Measurements from ENCODE around the gene FNDC5. TPM values are rescaled to one million over a fixed set of nuclear protein-coding genes. Genes with fewer than 3 reads are reported as not detected.

FNDC5 gene
- 0.18 to 0.64 TPM (median 0.32 TPM) in 5 replicates for total RNA-seq (2022; extraction: Qiagen RNA extraction)

DNA sequence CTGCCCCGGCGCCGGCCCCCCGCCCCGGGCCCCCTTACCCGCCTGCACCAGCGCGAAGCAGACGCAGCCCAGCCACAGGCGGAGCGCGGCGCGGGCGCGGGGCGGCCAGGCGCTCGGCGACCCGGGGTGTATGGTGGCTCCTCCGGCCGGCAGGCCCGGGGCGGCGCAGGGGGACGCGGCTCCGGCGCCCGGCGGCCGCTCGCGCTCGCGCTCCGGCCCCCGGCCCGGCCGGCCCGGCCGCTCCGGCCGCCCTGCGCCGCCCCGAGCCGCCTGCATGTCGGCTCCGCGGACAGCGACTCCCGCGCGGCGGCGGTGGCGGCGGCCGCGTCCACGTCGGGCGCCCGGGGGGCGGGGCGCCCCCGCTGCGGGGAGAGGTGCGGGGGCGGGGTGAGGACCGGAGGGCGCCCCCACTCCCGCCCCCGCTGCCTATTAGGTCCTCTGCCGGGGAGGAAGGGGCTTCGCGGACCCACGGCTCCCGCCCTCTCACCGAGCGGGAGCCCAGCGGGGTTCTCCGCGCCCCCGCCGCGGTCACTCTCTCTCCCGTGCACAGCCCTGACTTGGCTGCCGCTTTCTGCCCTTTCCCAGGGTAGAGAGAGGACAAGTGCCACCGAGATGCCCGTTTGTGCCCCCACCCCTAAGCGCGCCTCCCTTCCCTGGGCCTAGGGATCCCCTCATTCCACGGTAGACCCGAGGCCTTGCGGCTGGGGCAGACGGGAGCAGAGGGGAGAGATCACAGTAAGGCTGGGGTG lies at the start of gene FNDC5:
TSS of gene FNDC5 (minus strand) at position 298 of the 749 bp plus-strand sequence.

DNA sequence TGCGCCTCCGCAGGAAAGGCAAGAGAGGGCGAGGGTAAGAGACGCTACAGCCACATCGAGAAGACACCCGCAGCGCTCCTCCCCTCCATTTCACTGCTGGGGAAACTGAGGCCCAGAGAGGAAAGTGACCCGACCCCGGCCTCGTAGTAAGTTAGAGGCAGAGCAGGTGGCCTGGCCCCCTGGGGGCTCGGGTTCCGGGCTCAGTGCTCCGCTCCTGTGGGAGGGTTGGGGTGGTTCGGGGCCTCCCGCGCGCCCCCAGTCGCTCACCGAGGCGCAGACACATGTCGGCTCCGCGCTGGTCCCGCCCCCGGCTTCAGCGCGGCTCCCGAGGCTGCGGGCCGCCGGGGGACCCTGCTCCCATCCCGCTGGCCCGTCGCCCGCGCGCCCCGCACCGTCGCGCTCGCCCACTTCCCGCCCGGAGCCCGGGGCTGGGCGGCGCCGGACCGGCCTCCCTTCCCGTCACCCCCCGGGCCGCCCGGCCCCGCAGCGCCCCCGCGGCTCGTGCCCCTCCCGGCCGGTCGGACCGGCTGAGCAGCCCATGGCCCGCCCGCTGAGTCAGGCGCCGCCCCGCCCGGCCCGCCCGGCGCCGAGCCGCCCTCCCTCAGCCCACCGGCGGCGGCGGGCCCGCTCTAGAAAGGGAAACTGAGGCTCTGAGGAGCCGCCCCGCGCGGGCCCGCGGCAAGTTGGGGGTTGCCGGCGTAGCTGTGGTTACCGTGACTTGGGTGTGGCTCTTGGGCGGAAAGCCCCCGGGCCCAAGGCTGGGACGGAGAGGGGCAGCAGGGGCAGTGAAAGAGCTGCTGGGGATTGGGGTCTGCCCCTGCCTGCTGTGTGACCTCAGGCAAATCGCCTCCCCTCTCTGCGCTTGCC lies 30.5 kb upstream of the FNDC5 start, which contains the start of gene TMEM54:
TSS of gene TMEM54 (minus strand) at position 434 of the 867 bp plus-strand sequence. CDS start at position 283, 151 bp downstream.

DNA sequence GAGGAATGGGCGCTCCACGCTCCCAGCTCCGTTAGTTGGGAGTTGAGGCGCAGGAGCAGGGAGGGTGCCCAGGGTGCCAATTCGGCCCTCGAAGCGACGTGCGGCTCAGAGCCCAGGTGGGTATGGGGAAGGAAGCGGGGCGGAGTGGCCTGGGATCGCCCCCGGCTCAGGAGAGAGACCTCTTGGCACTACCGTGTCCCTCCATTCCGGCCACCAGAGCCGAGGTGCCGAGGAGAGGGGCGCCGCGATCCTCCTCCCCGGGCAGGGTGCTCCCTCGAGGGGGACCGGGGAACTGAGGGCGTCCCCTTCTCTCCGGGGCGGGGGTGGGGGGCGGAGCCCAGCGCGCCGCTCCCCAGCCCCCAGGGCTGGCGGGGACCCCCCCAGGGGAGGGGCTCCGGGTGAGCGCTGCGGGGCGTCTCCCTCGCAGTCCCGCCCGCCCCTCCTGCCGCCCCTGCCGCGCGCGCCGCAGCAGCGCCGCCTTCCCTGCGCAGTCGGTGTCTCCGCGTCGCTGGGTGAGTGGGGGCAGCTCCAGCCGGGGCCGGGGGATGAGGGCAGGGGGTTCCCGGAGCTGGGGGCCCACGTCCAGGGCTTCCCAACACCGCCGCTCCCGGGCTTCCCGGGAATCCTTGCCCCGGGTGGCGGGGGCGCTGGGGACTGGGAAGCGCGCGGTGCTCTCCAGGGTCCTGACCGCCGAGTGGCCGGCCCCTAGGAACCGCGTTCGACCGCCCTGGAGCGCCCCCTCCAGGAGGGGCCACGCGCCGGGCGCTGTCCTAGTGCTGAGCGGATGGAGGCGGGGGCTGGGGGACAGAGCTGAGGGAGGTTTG lies 15.5 kb upstream of the FNDC5 start, which contains the start of gene HPCA:
TSS of gene HPCA (plus strand) at position 488 of the 824 bp plus-strand sequence. CDS start 2,408 bp downstream, outside the sequence.

GRCh38 chr1:32817159-32817814 lies 53.4 kb downstream of the FNDC5 start, which contains the start of the genes S100PBP and YARS1:
Gene S100PBP (plus strand): TSS chr1:32817653. CDS start chr1:32826100, 8,447 bp downstream.
Gene YARS1 (minus strand): TSS chr1:32817358. CDS start chr1:32817244, 114 bp downstream.

Other genes starting within 250 kb of the FNDC5 start
- gene ZBTB8OS, start 220.4 kb downstream of the FNDC5 start, total RNA-seq (2022; extraction: Qiagen RNA extraction) = 35.3 to 44.8 TPM (median 38.3 TPM) in 5 replicates
- 62.6 to 94.0 TPM (median 72.0 TPM) in 5 replicates for gene RBBP4, start 219.7 kb downstream of the FNDC5 start, total RNA-seq (2022; extraction: Qiagen RNA extraction)
- gene SYNC, start 168.1 kb downstream of the FNDC5 start, total RNA-seq (2022; extraction: Qiagen RNA extraction) = 11.4 to 17.1 TPM (median 13.8 TPM) in 5 replicates
- 53.5 to 84.7 TPM (median 58.7 TPM) in 5 replicates for gene YARS1, start 53.6 kb downstream of the FNDC5 start, total RNA-seq (2022; extraction: Qiagen RNA extraction)
- 13.5 to 17.3 TPM (median 15.9 TPM) in 5 replicates for gene S100PBP, start 53.3 kb downstream of the FNDC5 start, total RNA-seq (2022; extraction: Qiagen RNA extraction)
- gene HPCA, start 15.6 kb upstream of the FNDC5 start, total RNA-seq (2022; extraction: Qiagen RNA extraction) = 0.11 to 0.66 TPM (median 0.44 TPM) in 5 replicates
- gene TMEM54, start 30.5 kb upstream of the FNDC5 start, total RNA-seq (2022; extraction: Qiagen RNA extraction) = 27.0 to 46.1 TPM (median 44.1 TPM) in 5 replicates
- 16.6 to 17.7 TPM (median 17.5 TPM) in 5 replicates for gene RNF19B, start 93.9 kb upstream of the FNDC5 start, total RNA-seq (2022; extraction: Qiagen RNA extraction)
- 136 to 168 TPM (median 143 TPM) in 5 replicates for gene AK2, start 166.0 kb upstream of the FNDC5 start, total RNA-seq (2022; extraction: Qiagen RNA extraction)
- gene AZIN2, start 210.2 kb upstream of the FNDC5 start, total RNA-seq (2022; extraction: Qiagen RNA extraction) = 0.57 to 1.1 TPM (median 0.76 TPM) in 5 replicates